ENCODE results near the gene TERT. TPM values are rescaled to one million over a fixed set of nuclear protein-coding genes. Genes with fewer than 3 reads are reported as not detected.

The TERT gene
- total RNA-seq, 2 experiments from 2014 or later, result 10.1 to 13.1 TPM

DNA sequence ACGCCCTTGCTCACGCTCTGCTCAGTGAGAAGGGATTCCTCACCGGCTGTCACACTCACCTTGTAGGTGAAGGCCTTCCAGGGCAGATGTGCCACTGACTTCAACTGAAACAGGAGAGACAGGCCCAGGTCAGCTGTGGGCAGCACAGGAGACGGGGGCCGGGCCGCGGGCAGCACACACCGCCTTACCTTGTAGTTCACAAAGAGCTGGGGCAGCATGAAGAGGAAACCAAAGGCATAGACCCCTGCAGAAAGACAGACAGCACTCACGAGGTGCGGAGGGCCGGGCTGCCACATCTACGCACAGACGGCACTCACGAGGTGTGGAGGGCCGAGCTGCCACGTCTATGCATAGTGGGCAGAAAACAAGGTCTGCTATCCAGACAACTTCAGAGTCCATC lies 26.7 kb upstream of the TERT start:
- Mint-ChIP-seq H3K4me3 (no peak overlapping the region), H3K36me3 (ENCODE audit: low read depth) (peaks cover 20% of the 10 kb centered on the region), H3K27me3 (ENCODE audit: low read depth) (no peaks in the 10 kb centered on the region), H3K9me3 (no peaks in the 10 kb centered on the region), H3K27ac (no peak overlapping the region), H3K4me1 (ENCODE audit: low read depth) (peaks cover 9% of the 10 kb centered on the region)
- CTCF ChIA-PET, result no interaction called here
- intact Hi-C loops (cut with micrococcal nuclease), result no loop called here
- DNase-seq, result no peak

DNA sequence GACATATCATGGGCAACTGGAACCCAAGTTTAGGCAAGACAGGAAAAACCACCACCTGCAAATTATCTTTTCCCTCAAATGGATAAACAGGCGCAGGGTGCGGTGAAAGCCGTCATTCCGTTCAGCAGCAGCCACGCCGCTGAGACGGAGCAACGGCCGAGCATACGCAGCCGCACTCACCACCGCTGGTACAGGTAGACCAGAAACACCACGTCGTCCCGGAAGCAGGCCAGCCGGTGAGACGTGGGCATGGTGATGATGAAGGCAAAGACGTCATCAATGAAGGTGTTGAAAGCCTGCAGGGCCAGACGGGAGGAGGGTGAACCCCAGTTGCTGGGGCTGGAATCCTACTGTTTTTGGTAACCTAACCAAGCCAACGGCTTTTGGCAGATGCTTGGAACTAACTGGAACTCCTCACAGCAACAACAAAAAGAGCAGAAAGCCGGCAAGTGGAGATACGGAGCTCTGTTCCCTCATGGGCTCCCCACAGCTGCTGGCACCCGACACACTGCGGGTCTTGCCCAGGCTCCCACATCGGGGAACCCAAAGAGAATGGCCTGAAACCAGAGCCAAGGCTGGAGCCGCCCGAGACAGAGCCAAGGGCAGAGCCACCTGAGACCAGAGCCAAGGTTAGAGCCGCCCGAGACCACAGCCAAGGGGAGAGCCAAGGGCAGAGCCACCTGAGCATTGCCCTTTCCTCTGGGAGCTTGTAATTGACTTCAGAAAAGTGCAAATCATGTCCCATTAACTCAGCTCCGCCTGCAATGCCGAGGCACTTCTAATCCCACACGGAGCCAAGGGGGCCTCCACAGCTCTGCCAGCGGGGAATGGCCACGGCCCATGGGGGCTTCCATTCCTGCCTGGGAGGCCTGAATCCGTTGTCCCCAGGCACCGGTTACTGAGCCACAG lies 25.8 kb upstream of the TERT start:
- Mint-ChIP-seq H3K27ac (no peak overlapping the region), H3K4me3 (no peak overlapping the region), H3K36me3 (ENCODE audit: low read depth) (peaks cover 19% of the 10 kb centered on the region), H3K27me3 (ENCODE audit: low read depth) (no peaks in the 10 kb centered on the region), H3K9me3 (no peaks in the 10 kb centered on the region), H3K4me1 (ENCODE audit: low read depth) (peaks cover 18% of the 10 kb centered on the region)
- intact Hi-C loops (cut with micrococcal nuclease), result no loop called here
- no peak for DNase-seq
- CTCF ChIA-PET, result no interaction called here

DNA sequence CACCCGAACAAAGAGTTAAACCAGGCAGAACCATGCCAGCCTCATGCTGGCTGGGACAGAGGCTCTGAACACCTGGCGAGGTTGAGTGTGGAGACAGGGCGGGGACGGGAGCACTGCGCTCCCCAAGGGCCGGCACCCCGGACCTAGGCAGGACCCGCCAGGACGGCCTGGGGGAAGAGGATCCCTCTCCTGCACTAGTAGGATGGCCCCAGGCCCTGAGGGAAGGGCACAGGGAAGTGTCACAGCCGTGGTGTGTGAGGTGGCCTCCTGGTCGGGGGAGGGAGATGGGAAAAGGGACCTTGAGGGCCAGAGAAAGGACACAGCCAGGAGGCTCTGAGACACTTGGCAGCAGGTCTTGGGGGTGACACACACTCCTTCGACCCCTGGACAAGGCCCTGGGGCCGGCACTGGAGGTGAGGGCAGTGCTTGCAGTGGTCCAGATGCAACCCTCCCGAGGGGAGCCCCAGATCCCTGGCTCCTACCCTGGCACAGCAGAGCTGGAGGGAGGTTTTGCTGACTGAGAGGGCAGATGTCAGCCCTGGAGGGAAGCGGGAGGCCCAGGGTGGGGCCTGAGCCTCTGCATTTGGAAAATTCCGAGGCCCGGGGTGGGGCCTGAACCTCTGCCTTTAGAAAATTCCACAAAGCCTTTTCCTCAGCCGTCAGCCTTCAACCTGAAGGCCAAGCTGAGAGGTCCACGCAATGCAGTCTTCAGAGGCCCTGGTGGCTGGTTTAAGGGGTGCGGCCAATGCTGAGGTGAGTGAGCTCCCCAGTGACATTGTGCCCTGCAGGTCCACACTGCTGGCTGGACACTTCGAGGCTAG lies 24.8 kb upstream of the TERT start:
- no peak for DNase-seq
- Mint-ChIP-seq H3K27me3 (ENCODE audit: low read depth) (no peaks in the 10 kb centered on the region), H3K9me3 (no peaks in the 10 kb centered on the region), H3K27ac (no peak overlapping the region), H3K4me3 (no peak overlapping the region), H3K4me1 (ENCODE audit: low read depth) (peaks cover 28% of the 10 kb centered on the region), H3K36me3 (ENCODE audit: low read depth) (peaks cover 19% of the 10 kb centered on the region)
- CTCF ChIA-PET, result no interaction called here
- intact Hi-C loops (cut with micrococcal nuclease), result loop anchor here (5.0 to 10.0 kb wide), 5 partner anchors 62 to 927 kb away; partner anchors contain the start of gene MRPL36

DNA sequence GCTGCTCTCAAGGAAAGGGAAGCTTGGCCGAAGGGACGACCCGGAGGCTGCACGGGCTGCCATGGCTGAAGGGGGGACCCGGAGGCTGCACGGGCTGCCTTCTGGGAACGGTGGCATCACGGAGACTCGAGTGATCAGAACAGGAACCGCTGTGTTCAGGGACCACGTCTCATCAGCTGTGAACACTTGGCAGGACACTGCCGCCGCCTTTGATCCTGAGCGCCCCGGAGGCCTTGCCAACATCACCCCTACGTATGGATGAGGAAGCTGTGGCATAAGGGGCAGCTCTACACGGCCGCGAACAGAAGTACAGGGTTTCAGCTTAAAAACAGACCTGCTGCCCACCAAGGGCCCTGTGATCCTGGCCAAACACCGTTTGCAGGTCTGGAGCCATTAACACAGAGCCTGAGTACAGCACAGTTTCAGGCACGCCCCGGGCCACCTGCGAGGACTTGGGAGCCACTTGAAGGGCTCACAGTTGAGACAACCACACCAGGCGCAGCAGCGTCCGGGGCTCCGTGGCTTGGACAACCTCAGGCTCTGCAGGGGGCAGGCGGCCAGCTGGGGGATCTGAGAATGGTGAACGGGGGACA lies 23.9 kb upstream of the TERT start:
- intact Hi-C loops (cut with micrococcal nuclease), result loop anchor here (5.0 to 10.0 kb wide), 5 partner anchors 61 to 926 kb away; partner anchors contain the start of gene MRPL36
- Mint-ChIP-seq H3K36me3 (ENCODE audit: low read depth) (peaks cover 16% of the 10 kb centered on the region), H3K9me3 (no peaks in the 10 kb centered on the region), H3K27ac (peak overlapping the region; percentile 18), H3K4me1 (ENCODE audit: low read depth) (peaks cover 37% of the 10 kb centered on the region), H3K27me3 (ENCODE audit: low read depth) (no peaks in the 10 kb centered on the region), H3K4me3 (no peak overlapping the region)
- CTCF ChIA-PET, result interaction anchor here (0.7 kb wide), 1 partner anchor 213 kb away, joined by 3 read pairs; no protein-coding TSS in a partner anchor
- no peak for DNase-seq

DNA sequence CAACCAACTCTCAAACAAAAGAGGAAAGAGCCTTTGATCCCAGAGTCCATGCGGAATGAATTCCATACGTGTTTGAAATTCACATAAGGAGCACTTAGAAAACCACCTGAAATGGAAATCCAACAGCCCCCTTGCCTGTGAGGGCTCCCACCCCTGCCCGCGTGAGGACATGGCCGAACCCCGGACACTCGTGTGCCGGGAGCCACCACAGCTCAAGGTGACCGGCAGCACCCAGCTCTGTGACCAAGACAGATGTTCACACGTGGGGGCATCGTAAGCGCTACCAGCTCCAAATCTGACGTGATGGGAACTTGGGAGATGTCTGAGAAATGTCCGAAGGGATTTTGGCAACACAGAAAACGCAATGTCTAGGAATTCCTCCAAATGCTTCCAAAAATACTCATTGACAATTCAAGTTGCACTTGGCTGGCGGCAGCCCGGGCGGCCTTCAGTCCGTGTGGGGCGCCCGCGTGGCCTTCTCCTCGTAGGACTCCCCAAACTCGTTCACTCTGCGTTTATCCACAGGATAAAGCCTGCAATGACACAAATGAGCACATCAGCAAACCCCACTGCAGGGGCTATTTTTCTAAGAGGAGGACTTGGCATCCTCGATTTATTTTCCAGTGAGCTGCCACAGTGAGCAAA lies 23.2 kb upstream of the TERT start:
- H3K9me3 Mint-ChIP-seq, result no peaks in the 10 kb centered on the region
- no peak overlapping the region for H3K27ac Mint-ChIP-seq
- H3K27me3 Mint-ChIP-seq (ENCODE audit: low read depth), result no peaks in the 10 kb centered on the region
- DNase-seq, result no peak
- peaks cover 45% of the 10 kb centered on the region for H3K4me1 Mint-ChIP-seq (ENCODE audit: low read depth)
- CTCF ChIA-PET, result interaction anchor here (0.7 to 1.0 kb wide), 2 partner anchors 18 to 694 kb away, joined by 3 read pairs; no protein-coding TSS in a partner anchor
- peaks cover 16% of the 10 kb centered on the region for H3K36me3 Mint-ChIP-seq (ENCODE audit: low read depth)
- intact Hi-C loops (cut with micrococcal nuclease), result loop anchor here (5.0 to 10.0 kb wide), 5 partner anchors 61 to 926 kb away; partner anchors contain the start of gene MRPL36
- H3K4me3 Mint-ChIP-seq, result no peak overlapping the region

DNA sequence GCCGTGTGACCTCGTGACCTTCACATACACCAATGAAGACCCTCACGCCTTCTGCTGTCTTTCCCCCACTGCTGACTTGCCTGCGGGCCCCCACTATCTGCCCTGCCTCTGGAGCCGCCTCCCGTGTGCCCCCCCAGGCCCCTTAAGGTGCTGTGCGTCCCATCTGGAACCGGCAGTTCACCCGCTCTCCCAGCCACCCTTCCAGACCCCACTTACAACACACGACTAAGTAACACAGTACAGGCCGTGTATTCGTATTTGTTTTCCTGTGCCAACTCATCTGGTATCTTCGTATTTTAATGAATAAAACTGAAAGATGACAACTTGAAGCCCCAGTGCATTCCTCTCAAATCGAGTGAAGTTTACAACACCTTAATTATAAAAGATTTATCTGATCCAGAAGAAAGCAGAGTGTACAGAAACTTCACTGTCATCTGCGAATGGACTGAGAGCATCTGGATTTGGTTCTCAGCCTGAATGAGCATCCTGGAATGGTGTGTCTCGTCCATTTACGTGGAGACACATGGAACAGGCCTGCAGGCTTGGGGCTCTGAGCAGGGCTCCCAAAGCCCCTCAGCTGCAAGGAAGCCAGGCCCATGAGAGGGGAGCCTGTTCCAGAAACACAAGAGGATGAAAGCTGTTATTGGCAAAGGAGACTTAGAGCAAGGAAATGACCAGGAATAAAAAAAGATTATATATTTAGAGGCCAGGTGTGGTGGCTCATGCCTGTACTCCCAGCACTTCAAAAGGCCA lies 21.9 kb upstream of the TERT start:
- no peaks in the 10 kb centered on the region for H3K9me3 Mint-ChIP-seq
- no peaks in the 10 kb centered on the region for H3K27me3 Mint-ChIP-seq (ENCODE audit: low read depth)
- intact Hi-C loops (cut with micrococcal nuclease), result loop anchor here (1.0 to 10.0 kb wide), 7 partner anchors 21 to 924 kb away; partner anchors contain the start of genes CLPTM1L, MRPL36 and TERT
- H3K27ac Mint-ChIP-seq, result peak overlapping the region; percentile 92
- peak overlapping the region; percentile 58 for H3K4me3 Mint-ChIP-seq
- no peak for DNase-seq
- CTCF ChIA-PET, result interaction anchor here (0.5 to 1.0 kb wide), 2 partner anchors 17 to 328 kb away, joined by 3 to 5 read pairs; no protein-coding TSS in a partner anchor
- H3K4me1 Mint-ChIP-seq (ENCODE audit: low read depth), result peaks cover 57% of the 10 kb centered on the region
- H3K36me3 Mint-ChIP-seq (ENCODE audit: low read depth), result peaks cover 16% of the 10 kb centered on the region

DNA sequence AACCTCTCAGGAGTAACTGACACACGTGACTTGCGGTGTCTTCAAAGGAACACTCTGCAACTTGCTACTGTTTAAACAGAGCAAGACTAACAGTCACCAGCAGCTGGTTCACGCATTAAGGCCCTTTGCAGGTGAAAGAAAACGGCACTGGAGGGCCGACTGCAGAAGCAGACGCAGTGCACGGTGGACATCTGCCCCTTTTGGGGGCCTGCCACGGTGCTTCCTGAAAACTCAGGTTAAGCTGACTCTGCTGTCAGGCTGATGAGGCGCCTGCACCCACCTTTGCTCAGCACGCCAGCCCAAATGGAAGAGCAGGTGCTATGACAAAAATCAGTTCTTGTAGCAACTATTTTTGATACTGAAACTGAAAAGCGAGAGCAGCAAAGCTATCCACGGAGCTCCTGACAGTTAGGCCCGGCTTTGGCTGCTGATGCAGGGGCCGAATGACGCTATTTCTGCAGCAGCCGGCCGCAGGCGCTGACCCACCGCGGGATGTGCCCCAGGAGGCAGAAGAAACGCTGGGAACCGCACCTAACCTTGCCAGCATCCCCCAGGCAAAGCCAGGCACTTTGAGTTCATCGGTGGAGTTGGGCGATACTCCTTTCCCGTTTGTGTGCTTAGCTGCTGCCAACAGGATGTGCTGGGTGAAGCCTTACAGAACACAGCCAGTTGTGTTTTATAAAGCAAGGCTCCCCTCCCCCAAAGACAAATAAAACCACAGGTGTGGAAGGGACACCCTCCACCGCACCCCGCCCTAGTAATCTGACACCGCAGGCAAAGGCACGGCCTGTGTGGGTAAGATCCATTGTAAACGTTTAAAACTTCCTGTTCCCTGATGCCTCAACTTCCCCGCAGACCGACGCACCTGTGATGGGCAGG lies 21.1 kb upstream of the TERT start:
- CTCF ChIA-PET, result interaction anchor here (1.1 kb wide), 2 partner anchors 8 to 143 kb away, joined by 3 read pairs; no protein-coding TSS in a partner anchor
- intact Hi-C loops (cut with micrococcal nuclease), result loop anchor here (1.0 to 10.0 kb wide), 7 partner anchors 21 to 924 kb away; partner anchors contain the start of genes CLPTM1L, MRPL36 and TERT
- H3K4me3 Mint-ChIP-seq, result peak overlapping the region; percentile 58
- peak overlapping the region; percentile 92 for H3K27ac Mint-ChIP-seq
- peaks cover 12% of the 10 kb centered on the region for H3K36me3 Mint-ChIP-seq (ENCODE audit: low read depth)
- peaks cover 60% of the 10 kb centered on the region for H3K4me1 Mint-ChIP-seq (ENCODE audit: low read depth)
- H3K9me3 Mint-ChIP-seq, result no peaks in the 10 kb centered on the region
- H3K27me3 Mint-ChIP-seq (ENCODE audit: low read depth), result no peaks in the 10 kb centered on the region
- peak; percentile 81 for DNase-seq

DNA sequence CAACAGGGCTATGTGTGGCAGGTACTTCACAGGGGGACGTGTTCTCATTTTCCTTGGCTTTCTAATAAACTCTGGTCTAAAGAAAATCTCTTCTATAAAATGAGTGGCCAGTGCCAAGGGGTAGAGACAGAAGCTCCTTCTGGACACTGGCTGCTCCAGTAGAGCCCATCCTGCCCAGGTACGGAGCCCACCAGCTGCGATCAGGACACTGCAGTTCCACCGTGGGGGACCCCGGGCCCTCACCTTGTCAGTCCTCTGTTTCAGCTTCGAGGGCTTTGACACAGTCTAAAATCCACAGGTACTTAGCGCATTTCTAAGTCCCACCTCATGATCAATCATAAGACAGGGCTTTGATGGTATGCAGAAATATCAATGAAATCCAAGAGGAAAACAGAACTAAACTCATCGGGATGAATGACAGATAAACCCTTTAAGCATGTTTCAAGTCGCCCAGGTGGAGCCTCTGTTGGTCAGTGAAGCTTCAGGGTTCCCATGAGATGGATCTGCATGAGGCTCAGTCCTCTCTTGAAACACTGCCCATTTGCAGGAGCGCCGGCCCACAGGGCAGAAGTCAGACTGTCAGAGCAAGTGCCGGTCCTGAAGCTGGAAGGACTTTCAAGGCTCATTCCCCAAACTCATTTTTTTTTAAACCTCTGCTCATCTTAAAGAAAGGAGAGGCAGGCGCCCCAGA lies 20.3 kb upstream of the TERT start:
- H3K36me3 Mint-ChIP-seq (ENCODE audit: low read depth), result peaks cover 12% of the 10 kb centered on the region
- DNase-seq, result no peak
- no peaks in the 10 kb centered on the region for H3K27me3 Mint-ChIP-seq (ENCODE audit: low read depth)
- peak overlapping the region; percentile 58 for H3K4me3 Mint-ChIP-seq
- peaks cover 63% of the 10 kb centered on the region for H3K4me1 Mint-ChIP-seq (ENCODE audit: low read depth)
- peaks cover 7% of the 10 kb centered on the region for H3K9me3 Mint-ChIP-seq
- intact Hi-C loops (cut with micrococcal nuclease), result loop anchor here (5.0 to 10.0 kb wide), 5 partner anchors 58 to 923 kb away; partner anchors contain the start of gene MRPL36
- CTCF ChIA-PET, result interaction anchor here (1.1 kb wide), 2 partner anchors 9 to 142 kb away, joined by 3 read pairs; no protein-coding TSS in a partner anchor
- peak overlapping the region; percentile 92 for H3K27ac Mint-ChIP-seq

- Mint-ChIP-seq H3K4me1 (ENCODE audit: low read depth) (peaks cover 65% of the 10 kb centered on the region), H3K27ac (no peak overlapping the region)
These were observed 19.7 kb upstream of the TERT start for GRCh38 chr5:1314564-1314982.

More at GRCh38 chr5:1314564-1314982, 19.7 kb upstream of the TERT start:
- Mint-ChIP-seq H3K4me3 (no peak overlapping the region), H3K27me3 (ENCODE audit: low read depth) (no peaks in the 10 kb centered on the region), H3K36me3 (ENCODE audit: low read depth) (peaks cover 12% of the 10 kb centered on the region), H3K9me3 (peaks cover 9% of the 10 kb centered on the region)
- intact Hi-C loops (cut with micrococcal nuclease), result loop anchor here (10.0 kb wide), 1 partner anchor 480 kb away; the partner anchor contains the start of gene MRPL36
- CTCF ChIA-PET, result no interaction called here
- no peak for DNase-seq

Measured in activated naive CD4-positive, alpha-beta T cell treated with anti-CD3 and anti-CD28 coated beads for 36 hours (primary cell).